LNCAP (cell line): ENCODE measurements around the gene ADARB2.

Experiments used
- TF ChIP-seq, protein P1 (sequence below): fragments of 450-650 bp; IDR thresholded peaks from 2 replicates; pipeline ENCODE4 v1.5.1; 2017; ENCODE audit warnings: mild to moderate bottlenecking

ADARB2 gene

DNA sequence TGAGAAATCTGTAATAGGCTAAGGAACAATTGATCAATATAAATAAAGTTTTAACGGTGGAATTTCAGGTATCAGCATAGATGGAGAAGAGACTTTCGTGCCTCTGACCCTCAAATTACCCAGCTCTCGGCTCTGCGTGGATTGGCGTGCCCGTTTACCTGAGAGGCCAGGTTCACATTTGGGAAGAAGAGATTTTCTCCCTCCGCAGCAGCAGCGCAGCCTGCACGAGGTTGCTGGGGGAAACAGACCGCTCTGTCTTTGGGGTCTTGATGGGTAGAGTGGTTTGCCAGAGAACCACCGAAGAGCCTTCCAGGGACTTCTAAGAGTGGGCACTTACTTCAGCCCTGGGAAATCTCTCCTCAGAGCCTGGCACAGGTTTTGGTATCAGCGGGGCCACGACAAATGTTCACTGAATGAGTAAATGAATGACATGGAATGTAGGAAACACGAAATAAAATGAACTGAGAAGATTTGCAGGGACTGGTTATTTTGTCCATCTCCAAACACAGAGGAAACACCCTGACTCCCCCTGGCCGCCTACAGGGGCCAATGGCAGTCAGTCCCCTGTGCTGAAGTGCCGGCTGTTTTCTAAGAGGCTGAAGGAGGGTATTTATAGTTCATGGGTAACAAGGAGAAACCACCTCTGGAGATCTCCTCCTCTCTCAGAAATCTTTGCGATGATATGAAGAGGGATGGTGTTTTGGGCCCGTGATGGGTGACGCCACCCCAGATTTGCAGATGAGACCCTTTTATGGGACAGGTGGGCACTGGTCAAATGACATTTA lies 338.5 kb downstream of the ADARB2 start:
- TF ChIP-seq, protein P1, sequence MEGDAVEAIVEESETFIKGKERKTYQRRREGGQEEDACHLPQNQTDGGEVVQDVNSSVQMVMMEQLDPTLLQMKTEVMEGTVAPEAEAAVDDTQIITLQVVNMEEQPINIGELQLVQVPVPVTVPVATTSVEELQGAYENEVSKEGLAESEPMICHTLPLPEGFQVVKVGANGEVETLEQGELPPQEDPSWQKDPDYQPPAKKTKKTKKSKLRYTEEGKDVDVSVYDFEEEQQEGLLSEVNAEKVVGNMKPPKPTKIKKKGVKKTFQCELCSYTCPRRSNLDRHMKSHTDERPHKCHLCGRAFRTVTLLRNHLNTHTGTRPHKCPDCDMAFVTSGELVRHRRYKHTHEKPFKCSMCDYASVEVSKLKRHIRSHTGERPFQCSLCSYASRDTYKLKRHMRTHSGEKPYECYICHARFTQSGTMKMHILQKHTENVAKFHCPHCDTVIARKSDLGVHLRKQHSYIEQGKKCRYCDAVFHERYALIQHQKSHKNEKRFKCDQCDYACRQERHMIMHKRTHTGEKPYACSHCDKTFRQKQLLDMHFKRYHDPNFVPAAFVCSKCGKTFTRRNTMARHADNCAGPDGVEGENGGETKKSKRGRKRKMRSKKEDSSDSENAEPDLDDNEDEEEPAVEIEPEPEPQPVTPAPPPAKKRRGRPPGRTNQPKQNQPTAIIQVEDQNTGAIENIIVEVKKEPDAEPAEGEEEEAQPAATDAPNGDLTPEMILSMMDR, result no peak

DNA sequence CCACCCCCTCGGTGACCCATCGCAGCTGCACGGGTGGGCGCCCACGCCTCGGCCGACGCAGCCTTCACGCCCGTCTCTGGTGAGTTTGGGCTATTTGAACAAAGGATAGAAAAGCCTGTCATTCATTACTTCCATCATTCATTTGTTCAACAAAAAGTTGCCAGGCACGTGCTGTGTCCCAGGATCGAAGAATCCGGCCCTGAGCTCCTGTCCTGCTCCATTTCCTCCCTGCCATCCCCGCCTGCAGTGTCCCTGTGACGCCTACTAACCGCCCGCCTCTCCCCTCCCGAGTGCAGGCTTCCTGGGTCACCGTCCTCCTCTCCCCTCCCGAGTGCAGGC lies 341.1 kb downstream of the ADARB2 start:
- TF ChIP-seq, protein P1, result no peak

DNA sequence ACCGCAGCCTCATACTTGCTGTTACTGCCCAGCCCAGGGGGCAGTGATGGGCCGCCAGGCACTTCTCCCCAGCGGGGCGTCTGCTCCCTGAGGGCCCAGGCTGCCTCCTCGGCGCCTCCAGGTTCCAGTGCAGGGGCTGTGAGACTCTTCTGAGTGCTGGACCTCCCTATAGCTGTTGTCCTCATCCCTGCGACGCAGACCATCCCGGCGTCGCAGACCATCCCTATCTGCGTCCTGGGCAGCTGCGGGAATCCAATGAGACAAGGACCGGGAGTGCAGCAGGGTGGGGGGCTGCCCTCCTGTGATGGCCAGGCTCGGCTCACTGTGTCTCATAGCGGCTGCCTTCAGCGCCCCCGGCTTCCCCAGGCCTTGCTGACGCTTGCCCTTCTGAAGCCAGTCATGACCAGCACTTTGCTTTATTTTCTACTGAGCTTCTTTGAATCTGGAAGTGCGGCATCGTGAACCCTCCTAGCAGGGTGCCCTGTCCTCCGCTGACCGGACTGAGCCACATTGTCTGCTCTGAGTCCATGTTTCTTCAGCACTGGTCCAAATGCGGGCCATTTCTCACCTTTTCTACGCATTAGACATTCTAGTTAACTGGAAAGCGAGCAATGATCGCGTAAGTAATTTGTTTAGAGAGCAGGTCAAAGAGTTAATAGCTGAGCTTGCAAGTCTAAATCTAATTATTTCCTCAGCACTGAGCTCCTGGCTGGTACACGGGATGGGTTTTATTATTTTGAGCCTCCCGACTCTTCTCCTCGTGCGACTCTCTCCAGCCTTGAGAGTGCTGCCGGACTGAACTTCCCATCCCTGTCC lies 341.6 kb downstream of the ADARB2 start:
- TF ChIP-seq, protein P1, result no peak

DNA sequence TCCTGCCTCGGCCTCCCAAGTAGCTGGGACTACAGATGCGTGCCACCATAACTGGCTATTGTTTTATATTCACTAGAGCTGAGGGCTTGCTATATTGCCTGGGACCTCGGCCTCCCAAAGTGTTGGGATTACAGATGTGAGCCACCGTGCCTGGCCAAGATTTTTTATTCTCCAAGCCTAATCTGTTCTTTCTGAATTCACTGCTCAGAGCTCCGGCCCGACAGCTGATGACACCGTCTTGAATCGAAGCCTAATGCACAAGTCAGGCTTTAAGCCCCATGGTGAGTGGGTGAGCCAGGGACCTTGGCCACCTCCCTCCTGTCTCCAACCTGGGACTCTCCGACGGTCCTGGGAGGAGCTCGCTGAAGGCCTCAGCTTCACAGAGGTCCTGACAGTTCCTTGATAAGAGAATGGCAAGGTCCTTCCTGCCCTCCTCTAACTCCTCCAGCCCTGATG lies 342.3 kb downstream of the ADARB2 start:
- TF ChIP-seq, protein P1, result no peak

DNA sequence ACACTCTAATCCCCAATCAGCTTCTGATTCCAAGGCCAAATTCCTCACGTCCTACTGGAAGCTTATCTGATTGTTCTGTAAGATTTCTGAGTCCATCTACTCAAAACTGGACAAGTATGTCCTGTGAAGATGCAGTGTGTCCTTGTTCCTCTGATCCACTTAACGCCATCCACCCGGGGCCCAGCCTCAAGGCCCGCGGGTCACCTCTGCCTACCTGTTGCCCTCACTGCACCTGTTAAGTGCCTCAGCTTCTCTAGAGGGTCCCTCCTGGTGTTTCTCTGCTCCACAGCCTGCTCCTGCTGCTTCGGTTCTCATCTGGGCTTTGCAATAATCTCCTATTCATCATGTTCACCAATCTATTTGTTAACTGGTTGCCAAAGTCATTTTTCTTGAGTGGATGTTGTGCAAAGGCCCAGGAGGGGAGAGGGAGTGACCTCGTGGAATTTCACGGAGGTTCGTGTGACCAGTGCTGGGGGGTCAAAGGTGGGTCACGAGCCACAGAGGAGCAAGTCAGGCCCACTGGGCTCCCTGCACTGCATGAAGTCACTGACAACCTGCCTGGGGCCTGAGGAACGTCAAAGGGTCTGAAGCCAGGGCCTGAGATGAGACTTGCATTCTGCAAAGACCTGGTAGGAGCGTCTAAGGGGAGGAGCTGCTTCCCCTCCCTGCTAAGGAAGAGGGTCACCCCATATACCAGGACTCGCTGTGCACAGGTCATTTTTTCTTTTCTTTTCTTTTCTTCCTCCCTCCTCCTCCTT lies 343.0 kb downstream of the ADARB2 start:
- TF ChIP-seq, protein P1, result no peak

DNA sequence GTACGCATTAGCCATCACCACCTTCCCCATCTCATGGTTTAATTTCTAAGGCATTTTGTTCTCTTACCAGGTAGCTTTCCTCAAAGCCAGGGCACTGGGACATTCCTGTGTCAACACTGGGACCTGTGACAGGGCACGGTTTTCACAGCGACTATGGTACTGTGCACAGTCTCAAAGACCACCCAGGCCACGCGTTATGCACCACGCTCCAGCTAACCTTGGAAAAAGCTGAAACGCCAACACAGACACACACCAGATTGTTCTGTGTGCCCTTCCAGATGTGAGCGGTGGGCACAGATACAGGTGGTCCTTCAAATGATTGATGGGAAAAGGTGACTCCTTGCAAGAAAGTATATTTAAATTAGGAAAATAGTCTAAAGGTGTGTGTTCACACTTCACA lies 343.8 kb downstream of the ADARB2 start:
- TF ChIP-seq, protein P1, result no peak

DNA sequence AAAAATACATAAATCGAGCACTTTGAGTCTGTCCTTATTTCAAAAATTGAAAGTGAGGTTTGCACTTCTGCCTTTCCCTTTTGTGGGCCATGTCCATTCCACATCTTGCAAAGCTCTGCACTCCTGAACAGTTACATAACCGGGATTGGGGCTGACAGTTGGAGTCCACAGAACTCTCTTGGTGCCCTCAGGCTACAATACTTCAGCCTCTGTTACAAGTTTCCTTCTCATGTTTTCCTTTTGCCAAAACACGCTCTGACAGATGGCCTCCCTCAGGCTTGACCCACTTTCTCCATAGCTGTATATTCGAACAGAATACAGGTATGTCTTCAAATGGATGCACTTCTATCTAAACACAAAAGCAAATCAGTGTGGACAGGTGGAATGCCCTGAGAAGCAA lies 345.2 kb downstream of the ADARB2 start:
- TF ChIP-seq, protein P1, result no peak
